ENCODE results near the gene SKAP2.
A peak's percentile ranks its signal among the peaks of the same experiment; 100 is the strongest.
"Not testable (repeated sequence)": the region's sequence is repeated elsewhere in the genome, so short reads cannot be mapped to it uniquely, and the experiment has no call there.

SKAP2 gene

DNA sequence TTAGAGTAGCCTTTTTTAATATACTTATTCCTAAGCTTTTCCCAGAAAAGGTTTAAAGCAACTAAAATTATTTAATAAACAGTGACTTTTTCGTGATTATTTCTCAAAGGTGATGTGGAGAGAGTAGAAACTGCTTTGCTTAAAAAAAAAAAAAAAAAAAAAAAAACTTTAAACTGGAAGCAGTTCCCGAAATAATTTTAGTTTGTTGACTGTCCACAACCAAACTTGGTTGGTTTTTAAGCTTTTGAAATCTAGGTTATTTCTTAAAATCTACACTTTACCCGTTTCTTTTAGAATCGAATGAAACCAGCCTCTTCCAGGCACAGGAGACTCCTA lies 7.3 kb downstream of the SKAP2 start:
- no peak for DNase-seq

- no peak for DNase-seq
Observed at GRCh38 chr7:26856176-26856985, 8.0 kb downstream of the SKAP2 start.

- no peak for DNase-seq
Observed at GRCh38 chr7:26854876-26855855, 9.2 kb downstream of the SKAP2 start.

DNA sequence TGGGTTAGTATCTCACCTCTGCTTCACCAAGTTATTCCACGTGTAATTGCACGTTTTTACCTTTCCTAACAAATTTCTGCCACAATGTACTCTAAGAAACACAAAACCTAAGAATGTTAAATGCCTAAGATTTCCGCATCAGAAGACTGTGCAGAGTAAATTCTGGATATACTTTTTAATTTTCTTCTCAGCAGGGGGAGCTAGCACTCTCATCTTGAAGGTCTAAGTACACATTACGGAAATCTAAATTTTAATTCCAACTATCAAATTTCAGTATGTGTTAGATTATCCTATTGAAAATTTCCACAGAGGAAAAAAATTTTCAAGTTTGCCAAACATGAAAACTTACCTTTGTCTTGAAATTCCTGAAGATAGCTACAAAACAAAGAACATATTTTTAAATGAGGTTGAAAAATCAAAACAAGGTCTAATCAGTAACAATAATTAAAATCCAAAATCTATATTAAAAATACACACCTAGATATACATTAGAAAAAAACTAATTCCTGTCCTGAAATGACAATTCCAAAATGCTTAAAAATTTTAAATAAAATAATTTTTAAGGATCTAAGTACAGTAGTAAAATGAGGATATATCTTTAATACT lies 10.5 kb downstream of the SKAP2 start:
- peak; percentile 50 to 56 for DNase-seq

- DNase-seq: no peak
Observed at GRCh38 chr7:26850193-26850651, 14.2 kb downstream of the SKAP2 start.

- peak in 1 of 2 experiments; percentile 18 for DNase-seq
Observed at GRCh38 chr7:26843705-26844104, 20.7 kb downstream of the SKAP2 start.

- DNase-seq: no peak
Observed at GRCh38 chr7:26842897-26843296, 21.5 kb downstream of the SKAP2 start.

DNA sequence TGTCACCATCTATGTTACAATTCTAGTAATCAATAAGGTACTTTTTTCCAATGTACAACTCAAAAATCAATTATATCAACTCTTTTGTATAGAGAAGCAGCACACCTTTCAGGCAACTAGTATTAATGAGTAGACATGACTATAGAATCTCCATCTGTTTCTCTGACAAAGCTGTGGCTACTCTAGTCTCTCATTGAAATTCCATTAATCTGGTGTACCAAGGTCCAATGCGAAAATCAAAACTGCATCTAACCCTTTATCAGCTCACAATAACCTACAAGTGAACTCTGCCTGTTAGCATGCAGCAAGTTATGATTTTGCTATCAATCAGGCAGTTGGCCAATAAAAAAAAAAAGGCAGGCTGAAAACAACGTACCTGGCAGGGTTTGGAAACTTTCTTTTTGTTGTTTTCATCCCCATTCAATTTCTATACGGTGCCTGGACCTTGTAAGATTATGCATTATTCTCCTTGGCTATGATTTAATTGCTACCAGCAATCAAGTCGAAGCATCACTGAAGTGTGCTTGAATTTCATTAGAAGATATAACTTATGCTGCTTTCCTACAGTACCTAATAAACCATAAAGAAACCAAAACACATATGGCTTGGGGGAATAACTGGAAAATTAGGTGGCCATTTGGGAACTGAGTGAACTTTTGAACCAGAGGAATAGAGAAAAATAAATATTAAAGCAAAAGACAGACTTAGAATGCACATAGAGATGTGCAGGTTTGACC lies 23.2 kb downstream of the SKAP2 start:
- no peak for DNase-seq

DNA sequence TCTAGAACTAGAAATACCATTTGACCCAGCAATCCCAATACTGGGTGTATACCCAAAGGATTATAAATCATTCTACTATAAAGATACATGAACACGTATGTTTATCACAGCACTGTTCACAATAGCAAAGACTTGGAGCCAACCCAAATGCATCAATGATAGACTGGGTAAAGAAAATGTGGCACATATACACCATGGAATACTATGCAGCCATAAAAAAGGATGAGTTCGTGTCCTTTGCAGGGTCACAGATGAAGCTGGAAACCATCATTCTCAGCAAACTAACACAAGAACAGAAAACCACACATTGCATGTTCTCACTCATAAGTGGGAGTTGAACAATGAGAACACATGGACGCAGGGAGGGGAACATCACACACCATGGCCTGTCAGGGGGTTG lies 27.6 kb downstream of the SKAP2 start:
- not testable (repeated sequence) for DNase-seq

GRCh38 chr7:26815426-26815825 lies 49.0 kb downstream of the SKAP2 start:
- peak; percentile 90 to 91 for DNase-seq

DNA sequence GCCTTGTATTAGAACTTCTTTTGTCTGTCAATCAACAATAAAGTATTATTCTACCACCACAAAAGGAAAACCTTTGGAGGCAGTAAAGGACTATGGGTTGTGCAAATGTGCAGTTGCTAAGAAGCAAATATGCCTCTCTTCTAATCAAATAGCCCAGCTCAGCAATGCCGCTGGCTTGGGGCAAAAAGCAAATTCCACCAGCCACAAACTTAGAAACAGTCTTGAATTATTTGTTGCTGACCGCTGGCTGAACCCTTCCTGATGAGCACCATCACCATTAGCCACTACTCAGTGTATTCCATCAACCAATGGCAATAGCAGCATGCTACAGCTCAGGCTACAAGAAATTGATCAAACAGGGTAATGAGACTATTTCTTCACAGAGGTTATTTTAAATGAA lies 51.0 kb downstream of the SKAP2 start:
- no peak for DNase-seq

DNA sequence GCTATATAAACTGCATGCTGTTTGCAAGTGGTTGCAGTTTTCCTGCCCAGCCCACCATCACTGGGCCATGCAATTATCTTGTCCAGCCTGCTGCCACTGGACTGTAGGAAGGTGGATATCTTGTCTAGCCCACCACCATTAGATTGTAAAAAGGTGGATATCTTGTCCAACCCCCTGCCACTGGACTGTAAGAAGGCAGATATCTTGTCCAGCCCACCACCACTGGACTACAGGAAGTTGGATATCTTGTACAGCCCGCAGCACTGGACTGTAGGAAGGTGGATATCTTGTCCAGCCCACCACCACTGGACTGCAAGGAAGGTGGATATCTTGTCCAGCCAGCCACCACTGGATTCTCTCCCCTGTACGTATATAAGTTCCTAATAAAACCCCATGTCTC lies 69.8 kb downstream of the SKAP2 start:
- no peak for DNase-seq

GRCh38 chr7:26792576-26792975 lies 71.8 kb downstream of the SKAP2 start:
- DNase-seq: no peak

DNA sequence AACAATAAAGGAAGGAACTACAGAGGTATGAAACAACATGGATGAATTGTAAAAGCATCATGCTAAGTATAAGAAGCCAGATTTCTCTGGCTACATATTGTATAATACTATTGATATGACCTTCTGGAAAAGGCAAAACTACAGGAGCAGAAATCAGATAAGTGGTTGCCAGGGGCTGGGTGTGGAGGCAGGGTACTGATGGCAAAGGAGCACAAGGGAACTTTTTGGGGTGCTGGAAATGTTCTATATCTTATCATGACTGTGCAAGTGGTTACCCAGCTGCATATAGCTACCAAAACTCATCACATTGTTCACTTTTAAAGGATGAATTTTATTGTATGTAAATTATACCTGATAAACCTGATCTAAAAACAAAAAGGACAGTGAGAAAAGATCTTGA lies 72.4 kb downstream of the SKAP2 start:
- DNase-seq: no peak

- peak; percentile 83 to 93 for DNase-seq
Observed at GRCh38 chr7:26789481-26790184, 74.8 kb downstream of the SKAP2 start.

GRCh38 chr7:26787701-26788100 lies 76.7 kb downstream of the SKAP2 start:
- peak; percentile 53 to 68 for DNase-seq

- no peak for DNase-seq
Observed at GRCh38 chr7:26784118-26784517, 80.3 kb downstream of the SKAP2 start.

- DNase-seq: no peak
Observed at GRCh38 chr7:26782501-26782900, 81.9 kb downstream of the SKAP2 start.

- no peak for DNase-seq
Observed at GRCh38 chr7:26779978-26780595, 84.3 kb downstream of the SKAP2 start.

- peak in 1 of 2 experiments; percentile 20 for DNase-seq
Observed at GRCh38 chr7:26777385-26777784, 87.0 kb downstream of the SKAP2 start.

GRCh38 chr7:26760501-26760900 lies 103.9 kb downstream of the SKAP2 start:
- no peak for DNase-seq

DNA sequence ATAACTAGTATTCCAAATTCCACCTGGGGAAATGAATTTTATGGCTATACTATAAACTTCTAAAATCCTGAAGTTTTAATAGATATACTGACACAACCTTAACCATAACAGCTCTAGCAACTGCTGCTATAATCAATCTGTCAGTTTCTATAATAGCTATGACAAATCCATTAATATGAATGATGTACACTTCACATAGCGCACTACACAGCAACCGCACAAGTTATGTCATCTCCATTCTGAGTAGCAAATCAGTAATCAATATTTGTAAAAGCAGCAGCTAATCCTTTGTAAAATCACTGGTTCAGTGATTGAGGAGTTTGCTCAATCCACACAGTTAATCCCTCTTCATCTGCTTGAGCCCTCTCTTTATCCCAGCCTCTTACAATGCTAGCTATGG lies 105.3 kb downstream of the SKAP2 start:
- no peak for DNase-seq

Measured in NCI-H446 (cell line).